NCI-H2227 treated with DMSO at 0.1 percent for 48 hours (cell line): Measurements from ENCODE around the gene NPHP1.
"Not testable (repeated sequence)": the region's sequence is repeated elsewhere in the genome, so short reads cannot be mapped to it uniquely, and the experiment has no call there.

Experiments used
- DNase-seq: peaks from one replicate; lab custom pipeline; 2025; lab: John Stamatoyannopoulos, UW

NPHP1 gene

GRCh38 chr2:110103061-110103961, 101.5 kb downstream of the NPHP1 start:
- no peak for DNase-seq

GRCh38 chr2:110101901-110102803, 102.7 kb downstream of the NPHP1 start:
- DNase-seq, result no peak

- peak; percentile 21 for DNase-seq
These were observed 103.5 kb downstream of the NPHP1 start for GRCh38 chr2:110101280-110101844.

- not testable (repeated sequence) for DNase-seq
These were observed 103.9 kb downstream of the NPHP1 start for GRCh38 chr2:110100880-110101279.

- DNase-seq, result no peak
These were observed 104.3 kb downstream of the NPHP1 start for GRCh38 chr2:110100480-110100879.

GRCh38 chr2:110099471-110100225, 105.2 kb downstream of the NPHP1 start:
- no peak for DNase-seq

- no peak for DNase-seq
These were observed 105.8 kb downstream of the NPHP1 start for GRCh38 chr2:110099038-110099425.

- DNase-seq, result no peak
These were observed 107.2 kb downstream of the NPHP1 start for GRCh38 chr2:110097506-110098220.

GRCh38 chr2:110095994-110096633, 108.7 kb downstream of the NPHP1 start:
- no peak for DNase-seq

- DNase-seq, result not testable (repeated sequence)
These were observed 109.8 kb downstream of the NPHP1 start for GRCh38 chr2:110094884-110095534.

- DNase-seq, result not testable (repeated sequence)
These were observed 110.9 kb downstream of the NPHP1 start for GRCh38 chr2:110093924-110094323.

- DNase-seq, result not testable (repeated sequence)
These were observed 114.6 kb downstream of the NPHP1 start for GRCh38 chr2:110090164-110090563.

GRCh38 chr2:110083757-110084156, 121.1 kb downstream of the NPHP1 start:
- DNase-seq, result not testable (repeated sequence)

GRCh38 chr2:110083162-110083561, 121.7 kb downstream of the NPHP1 start:
- DNase-seq, result not testable (repeated sequence)

GRCh38 chr2:110078104-110078503, 126.7 kb downstream of the NPHP1 start:
- not testable (repeated sequence) for DNase-seq

- not testable (repeated sequence) for DNase-seq
These were observed 128.9 kb downstream of the NPHP1 start for GRCh38 chr2:110075896-110076295.
